T-helper 22 cell (primary cell): ENCODE measurements around the gene TMEM184C.

ENCODE experiments used
- DNase-seq: peaks from one replicate; pipeline ENCODE4 v3.0.0-alpha.2; 2020; ENCODE audit warnings: low read depth

Gene TMEM184C

DNA sequence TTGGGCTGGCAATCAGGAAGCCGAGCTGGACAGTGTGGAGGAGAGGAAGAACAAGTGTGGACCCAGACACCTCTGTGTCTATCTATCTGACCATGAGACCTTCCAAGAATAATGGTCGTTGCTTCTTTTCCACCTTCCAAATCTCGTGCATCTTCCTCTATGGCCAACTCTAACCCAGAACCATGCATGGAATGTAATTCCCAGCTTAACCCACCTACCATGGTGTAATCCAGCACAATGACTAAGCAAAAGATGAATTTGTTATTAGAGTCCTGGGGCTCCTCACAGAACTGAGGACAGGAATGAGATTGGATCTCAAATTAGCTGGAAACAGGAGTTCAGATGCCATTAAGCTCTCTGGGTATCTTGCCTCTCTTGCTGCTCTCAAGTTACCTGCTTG, 17.4 kb upstream of the TMEM184C start:
- DNase-seq = no peak

DNA sequence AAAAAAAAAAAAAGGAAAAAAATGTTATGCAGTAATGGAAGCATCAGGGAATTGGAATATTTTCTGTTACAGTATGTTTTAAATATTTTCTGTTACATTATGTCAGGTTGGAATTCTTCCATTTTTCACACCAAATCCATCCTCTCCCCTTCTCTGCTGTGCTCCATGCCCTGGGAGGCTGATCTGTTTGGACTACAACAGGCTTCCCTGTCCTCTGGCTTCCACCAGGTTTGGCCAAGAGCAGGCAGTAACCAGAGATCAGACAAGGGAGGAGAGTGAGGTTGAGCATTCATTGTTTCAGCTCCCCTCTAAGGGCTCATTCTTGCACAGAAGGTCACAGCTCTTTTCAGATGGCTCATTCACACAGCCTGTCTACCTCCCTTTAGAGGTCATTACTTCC, 11.7 kb upstream of the TMEM184C start:
- DNase-seq = no peak

DNA sequence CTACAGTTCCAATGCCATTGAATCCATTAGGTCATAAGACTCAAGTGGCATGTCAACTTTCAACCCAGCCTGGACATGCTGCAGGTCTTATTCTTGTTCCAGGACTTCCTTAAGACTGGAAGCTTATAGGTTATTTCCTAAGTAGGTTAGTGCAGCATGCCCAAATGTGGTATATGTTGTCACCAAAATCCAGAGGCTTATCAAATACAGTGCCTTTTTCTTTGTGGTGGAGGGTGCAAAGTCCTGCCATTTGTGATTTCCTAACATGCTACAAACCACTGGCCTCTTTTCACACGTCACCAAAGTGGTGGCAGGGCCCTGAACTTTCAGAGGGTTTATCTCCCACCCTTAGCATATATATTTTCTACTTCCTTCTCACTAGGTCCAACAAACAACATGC, 9.7 kb upstream of the TMEM184C start:
- no peak for DNase-seq

DNA sequence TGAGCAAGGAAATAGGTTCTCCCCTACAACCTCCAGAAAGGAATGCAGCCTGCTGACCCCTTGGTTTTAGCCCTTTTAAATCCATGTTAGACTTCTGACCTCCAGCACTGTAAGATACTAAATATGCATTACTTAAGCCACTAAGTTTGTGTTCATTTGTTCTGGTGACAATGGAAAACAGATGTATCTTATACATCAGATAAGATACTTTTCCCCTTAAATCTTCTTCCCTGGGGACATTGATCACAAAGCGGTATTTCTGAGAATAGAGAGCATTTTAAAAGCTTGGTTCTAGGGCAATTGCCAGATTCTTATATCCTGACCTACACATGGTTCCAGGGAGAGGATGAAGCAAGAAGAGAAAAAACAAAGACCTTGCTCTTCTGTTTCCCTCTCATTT, 6.5 kb upstream of the TMEM184C start:
- no peak for DNase-seq

DNA sequence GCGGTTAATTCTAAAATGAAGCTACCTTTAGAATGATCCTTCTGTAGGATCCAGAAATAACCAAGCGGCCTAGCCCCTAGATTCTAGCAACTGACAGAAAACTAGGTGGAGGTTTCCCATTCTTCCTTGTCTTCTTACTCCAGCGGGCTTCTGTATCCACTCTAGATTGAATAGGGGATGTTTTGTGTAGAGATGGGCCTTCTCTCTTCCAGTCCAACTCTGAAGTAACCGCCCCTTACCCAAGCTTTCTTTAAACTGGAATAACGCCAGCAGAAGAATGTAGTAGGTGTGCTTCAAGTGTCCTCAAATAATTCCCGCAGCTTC, 386 bp upstream of the TMEM184C start:
- DNase-seq = no peak

DNA sequence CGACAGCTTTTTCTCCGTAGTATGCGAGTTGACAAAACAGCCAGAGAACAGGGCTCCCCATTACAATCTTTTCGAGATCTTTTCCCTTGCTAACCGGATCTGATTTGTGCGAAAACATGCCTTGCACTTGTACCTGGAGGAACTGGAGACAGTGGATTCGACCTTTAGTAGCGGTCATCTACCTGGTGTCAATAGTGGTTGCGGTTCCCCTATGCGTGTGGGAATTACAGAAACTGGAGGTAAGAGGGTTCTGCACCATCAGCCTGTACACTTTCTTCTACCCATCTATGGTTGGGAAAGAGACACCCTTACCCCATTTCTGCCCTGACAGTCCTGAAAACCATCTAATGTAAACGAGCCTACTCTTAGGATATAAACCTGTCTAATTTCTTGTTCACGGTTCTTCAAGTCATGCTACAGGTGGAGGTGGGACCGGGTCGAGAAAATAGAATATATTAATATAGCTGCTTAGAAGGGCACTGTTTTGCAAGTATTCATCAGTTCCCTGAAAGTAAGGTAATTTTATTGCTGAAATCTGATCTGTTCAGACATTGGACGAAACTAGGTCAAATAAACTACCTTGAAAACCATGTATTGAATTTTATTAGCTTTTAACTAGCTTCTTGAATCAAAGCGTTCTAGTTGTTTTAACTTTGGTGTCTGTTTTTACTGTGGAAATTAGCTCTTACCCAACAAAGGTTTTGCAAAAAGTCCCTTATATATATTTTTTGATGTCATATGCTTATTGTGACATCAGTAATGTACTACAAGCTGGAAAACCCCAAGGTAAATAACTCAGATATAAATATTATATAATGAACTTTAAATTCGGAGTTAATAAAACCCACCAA, 869 bp downstream of the TMEM184C start:
- no peak for DNase-seq

DNA sequence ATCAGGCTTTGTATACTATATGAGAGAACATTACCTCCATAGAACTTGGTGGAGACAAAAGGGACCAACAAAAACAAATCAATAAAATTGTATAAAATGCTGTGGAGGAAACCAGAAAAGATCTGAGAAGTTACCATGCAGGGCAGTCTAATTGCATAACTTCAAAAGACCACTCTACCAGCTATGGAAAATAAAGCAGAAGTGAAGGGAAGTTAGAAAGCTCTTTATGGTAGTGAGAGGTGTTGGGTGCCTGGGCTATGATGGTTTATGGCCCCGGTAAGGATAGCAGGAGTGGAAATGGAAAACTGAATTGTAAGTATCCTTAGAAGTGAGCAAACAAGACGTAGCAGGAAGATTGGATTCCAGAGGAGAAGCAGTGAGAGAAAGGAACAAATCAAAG, 3.1 kb downstream of the TMEM184C start:
- DNase-seq = no peak

DNA sequence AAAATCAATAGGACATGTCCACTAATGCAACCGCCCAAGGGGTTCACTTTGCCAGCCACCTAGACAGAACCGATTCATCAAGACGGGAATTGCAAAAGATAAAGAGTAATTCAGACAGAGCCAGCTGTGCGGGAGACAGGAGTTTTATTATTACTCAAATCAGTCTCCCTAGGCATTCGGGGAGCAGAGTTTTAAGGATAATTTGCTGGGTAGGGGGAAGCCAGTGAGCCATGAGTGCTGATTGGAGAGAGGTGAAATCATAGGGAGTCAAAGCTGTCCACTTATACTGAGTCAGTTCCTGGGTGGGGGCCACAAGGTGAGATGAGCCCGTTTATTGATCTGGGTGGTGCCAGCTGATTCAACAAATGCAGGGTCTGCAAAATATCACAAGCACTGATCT, 8.5 kb downstream of the TMEM184C start:
- DNase-seq = no peak

DNA sequence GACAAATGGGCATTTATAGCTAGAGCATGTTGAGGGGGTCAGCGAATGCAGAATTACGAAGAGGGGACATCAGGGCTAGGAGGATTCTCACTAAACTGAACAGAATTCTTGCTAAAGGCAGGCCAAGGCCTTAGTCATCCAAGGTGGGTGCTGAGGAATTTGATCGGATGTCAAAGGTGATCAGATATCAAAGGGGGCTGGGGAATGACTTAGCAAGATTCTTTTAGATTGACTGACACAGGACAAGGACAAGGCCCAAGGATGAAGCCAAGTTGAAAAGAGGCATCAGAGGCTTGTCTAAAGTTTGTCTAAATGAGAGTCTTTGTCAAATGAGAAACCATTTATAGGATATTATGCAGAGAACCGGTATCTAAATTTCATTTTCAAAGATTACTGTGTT, 9.7 kb downstream of the TMEM184C start:
- DNase-seq = no peak

DNA sequence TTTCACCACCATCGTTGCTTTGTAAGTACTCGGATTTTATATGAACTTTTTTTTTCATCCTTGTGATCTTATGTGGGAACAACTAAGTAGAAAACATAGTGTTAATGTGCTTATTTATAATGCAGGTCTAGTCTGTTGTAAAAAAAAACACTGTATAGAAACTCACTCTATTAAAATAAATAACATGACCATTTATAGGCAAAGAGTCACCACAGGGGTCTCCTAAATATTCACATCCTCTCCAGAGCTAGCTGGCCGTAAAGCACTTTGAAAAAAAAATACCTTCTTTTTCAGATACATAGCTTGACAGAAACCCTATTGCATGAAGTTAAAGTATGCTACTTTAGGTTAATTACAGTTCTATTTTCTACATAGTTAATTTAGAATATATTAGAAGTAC, 11.2 kb downstream of the TMEM184C start:
- no peak for DNase-seq

DNA sequence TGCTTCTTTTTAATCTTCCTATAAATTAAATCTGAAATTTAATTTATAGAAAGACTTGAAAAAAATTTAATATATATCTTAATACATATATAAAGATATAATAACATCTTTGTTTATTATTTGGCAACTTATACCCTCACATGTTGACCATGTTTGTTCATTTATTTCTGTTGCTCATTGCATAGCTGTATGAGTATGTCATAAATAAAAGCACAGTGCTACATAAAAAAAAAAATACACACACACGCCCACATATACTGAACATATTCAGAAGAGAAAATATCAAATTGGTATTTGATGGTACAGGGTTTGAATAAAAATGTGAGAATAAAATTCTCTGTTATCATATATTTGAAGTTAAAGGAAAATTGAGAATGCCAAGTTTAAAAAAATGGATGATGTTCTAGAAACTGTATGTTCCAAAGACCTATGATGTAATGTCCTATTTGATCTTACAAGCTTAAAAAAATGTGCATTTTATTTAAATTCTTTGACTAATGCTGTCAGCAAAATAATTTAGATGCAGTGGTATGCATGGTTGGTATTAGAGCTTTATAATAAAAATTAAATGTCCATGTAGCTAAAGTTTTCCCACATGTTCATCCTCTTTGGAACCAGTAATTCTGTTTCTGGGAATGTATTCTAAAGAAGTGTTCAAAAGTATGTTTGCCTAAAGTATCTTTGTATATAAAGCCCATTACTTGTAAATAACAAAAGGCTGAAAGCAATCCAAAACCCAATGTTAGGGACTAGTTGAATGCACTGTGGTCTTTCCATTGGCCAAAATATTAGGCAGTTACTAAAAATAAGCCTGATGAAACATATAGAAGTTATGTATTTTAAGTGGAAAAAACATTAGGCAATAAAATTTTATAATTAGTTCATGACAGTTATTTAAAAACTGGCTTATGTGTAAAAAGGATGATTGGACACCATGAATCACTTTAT, 12.9 kb downstream of the TMEM184C start:
- no peak for DNase-seq

DNA sequence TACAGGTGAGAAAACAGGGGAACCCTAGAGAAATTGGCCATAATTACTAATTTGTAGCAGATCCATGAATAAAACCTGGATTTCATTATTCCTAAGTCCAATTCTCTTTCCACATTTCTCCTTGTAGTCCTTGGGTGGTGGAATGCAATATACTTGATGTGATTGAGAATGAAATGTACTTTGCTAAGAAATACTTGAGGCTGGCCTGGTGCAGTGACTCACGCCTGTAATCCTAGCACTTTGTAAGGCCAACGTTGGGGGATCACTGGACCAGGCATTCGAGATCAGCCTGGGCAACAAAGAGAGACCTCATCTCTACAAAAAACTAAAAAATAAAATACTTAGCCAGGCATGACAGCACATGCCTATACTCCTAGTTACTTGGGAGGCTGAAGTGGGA, 15.9 kb downstream of the TMEM184C start:
- no peak for DNase-seq

DNA sequence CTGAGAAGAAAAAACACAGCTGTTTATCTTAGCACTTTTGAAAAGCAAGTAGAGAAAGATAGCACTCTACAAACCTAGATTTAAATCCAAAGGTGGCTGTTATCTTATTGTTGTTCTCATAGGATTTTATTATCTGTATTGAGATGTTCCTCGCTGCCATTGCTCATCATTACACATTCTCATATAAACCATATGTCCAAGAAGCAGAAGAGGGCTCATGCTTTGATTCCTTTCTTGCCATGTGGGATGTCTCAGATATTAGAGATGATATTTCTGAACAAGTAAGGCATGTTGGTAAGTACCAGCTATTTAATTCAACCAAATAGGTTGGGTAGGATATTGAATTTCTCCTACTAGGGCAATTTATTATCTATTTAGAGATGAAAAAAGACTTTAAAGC, 16.4 kb downstream of the TMEM184C start:
- no peak for DNase-seq

DNA sequence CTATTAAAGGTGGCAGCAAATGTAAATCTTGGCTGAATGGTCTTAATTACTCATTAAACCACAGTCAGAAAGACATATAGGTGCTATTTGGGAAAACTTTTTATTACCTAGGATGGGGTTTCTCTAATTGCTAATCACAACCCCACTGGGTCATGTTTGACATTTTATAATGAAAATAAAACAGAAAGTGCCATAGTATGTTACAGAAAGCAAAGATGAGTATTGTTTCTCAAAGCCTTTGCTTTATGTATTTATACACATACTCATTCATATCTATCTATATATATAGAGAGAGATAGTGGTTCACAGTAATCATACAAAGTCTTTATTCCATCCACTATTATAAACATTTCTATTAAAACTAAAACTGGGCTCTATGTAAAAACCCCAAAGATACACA, 18.2 kb downstream of the TMEM184C start:
- no peak for DNase-seq

DNA sequence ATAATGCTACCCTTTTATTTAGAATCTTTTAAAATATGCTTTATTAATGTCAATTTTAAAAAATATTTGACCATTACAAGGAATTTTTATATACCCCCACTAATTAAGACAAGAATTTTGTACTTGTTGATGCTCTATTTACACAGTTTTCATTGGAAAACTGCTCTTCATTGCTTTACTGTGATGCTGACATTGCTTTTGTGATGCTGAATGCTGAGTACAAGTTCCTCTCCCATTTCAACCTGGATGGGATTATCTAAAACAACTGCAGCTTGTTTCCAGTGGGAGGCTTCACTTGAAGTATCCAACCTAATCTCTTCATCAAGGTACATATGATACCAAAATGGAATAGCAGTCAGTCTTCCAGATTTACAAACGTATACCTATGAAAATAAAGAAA, 21.2 kb downstream of the TMEM184C start:
- no peak for DNase-seq

DNA sequence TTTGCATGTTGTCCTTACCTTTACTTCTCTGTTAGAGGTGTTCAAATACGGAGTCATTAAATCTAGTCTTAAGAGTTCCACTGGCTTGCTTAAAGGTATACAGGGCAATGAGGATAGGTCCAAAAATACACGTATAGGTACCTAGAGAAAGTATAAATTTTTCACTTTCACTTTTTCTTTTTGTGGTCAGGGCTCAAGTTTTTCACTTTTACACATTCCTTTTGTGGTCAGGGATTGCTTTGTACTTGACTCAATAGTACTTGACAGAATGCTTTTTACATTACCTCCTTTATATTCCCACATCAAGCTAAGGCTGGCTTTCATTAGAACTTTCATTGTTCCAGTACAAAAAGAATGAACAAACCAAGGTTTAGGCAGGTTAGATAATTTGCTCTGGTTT, 21.7 kb downstream of the TMEM184C start:
- DNase-seq = no peak

DNA sequence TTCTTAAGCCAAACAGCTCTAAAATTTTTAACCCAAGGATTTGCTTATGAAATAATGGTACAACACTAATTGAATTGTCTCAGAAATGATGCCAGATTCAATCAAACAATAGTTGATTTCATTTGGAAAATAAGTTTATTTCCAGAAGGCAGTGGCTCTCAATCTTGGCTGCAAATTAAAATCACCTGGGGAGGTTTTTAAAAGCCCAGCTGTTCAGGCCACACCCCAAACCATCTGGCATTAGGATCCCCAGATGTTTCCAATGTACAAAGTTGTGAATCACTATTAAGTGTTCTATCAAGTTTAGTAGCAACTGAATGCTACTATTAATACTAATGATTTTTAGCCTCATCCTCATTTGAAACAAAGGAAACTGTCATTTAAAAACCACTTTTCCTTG, 22.2 kb downstream of the TMEM184C start:
- no peak for DNase-seq

DNA sequence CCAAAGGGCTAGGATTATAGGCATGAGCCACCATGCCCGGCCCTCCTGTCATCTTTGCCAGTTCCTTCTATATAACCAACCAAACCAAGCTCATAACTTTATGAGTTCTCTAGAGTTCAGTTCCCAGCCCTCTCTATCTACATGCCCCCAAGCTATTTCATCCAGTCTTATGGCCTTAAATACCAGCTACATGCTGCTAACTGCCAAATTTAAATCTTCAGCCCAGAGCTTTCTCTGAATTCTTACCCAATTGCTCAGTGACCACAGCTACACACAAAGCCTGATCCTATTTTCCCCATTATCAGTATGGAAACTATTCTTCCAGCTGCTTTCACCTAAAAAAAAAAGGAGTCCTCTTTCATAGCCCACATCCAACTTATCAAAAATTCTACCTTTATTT, 23.1 kb downstream of the TMEM184C start:
- no peak for DNase-seq

DNA sequence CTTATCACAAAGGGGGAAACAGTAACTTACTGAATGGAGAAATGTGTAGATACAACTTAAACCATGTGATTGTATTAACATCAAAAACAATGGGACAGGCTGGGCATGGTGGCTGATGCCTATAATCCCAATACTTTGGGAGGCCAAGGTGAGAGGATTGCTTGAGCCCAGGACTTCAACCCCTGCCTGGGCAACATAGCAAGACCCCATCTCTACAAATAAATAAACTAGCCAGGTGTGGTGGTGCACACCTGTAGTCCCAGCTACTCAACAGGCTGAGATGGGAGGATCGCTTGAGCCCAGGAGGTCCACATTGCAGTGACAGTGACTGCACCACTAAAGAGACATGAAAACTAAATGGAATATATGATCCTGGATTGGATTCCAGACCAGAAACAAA, 26.4 kb downstream of the TMEM184C start:
- DNase-seq = no peak

DNA sequence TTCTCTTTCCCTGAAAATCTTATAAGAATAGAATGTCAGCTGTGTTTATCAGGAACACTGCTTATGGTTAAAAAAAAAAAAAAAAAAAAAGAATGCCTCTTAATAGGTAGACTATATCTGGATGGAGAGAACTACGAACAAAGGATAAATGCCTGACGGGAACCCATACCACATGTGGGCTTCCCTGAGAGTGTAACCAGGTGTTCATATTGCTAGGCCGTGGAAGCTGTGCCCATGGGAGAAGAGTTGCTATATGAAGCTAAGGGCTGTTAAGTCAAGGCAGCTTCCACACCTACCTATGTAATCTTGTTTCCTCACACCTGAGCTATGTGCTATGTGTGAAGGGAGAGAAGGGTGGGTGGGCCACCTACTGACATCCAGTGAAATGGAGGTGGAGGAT, 27.3 kb downstream of the TMEM184C start:
- no peak for DNase-seq

DNA sequence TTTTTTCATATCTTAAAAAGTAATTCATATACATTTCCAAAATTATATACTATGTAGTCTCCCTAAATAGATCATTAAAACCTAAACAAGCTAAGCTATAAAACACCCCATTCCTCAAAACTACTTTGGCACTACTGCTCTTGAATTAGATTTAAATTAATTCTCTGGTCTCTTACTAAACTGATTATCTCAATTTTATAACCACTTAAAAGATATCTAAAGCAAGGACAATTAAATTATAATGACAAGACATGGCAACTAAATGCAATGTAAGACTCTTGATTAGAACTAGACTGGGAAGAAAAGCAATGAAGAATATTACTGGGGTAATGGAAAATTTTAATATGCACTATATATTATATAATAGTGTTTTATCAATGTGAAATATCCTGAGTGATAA, 27.9 kb downstream of the TMEM184C start:
- no peak for DNase-seq

DNA sequence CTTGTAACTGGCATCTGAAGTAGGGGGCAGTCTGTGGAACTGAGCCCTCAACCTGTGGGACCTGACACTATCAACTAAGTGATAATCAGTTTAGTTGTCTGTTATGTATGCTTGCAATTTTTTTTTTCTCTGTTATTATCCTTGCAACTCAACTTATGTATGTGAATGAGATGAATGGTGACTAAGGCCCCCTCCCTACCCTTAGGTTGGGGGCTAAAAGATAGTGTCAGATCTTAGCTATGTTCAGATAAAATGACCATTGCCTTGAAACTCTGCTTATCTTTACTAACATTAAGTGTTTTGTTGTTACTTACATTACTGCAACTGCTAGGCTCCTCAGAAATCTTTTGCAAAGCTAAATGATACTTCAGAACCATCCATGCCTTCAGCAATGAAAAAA, 31.5 kb downstream of the TMEM184C start:
- no peak for DNase-seq

DNA sequence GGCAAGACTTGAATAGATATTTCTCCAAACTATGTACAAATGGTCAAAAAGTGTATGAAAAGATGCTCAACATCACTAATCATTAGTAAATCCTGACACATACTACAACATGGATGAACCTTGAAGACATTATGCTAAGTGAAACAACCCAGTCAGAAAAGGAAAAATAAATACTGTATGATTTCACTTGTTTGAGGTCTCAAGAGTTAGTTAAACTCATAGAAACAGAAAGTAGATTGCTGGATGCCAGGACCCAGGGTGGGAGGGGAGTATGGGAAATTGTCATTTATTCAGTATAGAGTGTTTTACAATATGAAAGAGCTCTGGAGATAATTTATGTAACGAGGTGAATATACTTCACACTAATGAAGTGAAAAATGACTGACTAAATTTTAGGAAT, 34.4 kb downstream of the TMEM184C start:
- no peak for DNase-seq

DNA sequence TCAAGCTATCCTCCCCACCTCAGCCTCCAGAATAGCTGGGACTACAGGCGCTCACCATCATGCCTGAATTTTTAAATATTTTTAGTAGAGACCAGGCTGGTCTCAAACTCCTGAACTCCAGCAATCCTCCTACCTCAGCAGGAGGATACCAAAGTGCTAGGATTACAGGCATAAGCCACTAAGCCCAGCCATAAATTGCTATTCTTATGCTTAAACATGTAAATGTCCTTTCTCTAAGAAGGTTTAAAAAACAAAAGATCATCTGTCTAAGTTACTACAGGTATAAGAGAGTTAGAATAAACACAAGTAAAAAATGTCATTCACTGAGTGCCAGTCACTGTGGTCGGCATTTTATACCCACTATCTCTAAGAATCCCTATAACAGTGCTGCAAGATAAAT, 38.4 kb downstream of the TMEM184C start:
- DNase-seq = no peak
